GDM1 (cell line): ENCODE data around the gene SNRPB2.

Source experiments
- DNase-seq: peaks from one replicate; lab custom pipeline; 2025; lab: John Stamatoyannopoulos, UW

Gene SNRPB2

DNA sequence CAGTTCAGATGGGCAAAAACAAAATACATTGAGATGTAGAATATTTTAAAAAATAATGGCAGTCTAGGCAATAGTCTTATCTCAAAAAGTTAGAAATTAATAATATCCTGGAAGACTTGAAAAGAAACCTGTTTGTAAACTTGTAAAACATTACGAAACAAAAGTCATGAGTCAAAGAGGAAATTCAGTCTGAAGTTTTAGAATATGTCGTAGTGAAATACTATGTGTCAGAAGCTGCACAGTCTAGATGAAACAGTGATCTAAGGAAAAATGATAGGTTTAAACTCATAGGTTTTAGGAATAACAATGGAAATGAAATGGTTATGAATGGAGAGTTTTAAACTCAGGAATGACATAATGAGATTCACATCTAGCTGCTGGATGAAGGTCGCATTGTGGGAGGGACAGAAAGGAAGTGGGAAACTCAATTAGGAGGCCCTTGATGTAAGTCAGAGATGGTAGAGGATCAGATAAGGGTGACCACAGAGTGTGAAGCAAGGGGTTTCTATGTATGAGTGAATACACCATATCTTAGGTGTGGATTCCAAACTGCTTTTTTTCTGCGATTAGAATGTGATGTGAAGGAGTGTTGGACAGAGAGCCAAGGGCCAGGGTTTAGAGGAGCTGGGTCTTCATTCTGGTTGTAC is 2.8 kb downstream of the SNRPB2 start:
- no peak for DNase-seq

DNA sequence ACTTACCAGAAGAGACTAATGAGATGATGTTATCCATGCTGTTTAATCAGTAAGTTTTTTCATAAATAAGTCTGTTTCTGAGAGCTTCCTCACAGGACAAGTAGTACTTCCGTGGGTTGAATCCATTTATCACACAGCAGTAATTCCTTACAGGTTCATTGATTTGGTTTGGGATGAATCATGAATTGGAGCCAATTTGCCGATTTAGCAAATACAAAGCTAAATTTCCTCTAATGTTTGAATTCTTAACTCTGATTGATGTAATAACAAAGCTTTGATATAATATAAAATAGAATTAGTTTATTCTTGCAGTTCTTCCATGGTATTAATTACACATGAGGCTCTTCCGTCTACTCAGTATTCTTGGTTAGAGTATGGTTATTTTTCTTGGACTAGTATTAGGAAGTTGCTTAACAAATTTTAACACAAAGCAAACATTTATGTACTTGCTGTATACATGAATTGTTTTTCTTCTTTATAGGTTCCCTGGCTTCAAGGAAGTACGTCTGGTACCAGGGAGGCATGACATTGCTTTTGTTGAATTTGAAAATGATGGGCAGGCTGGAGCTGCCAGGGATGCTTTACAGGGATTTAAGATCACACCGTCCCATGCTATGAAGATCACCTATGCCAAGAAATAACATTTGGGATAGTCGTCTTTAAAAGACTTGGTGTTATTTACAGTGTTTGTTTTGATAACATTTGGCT is 10.7 kb downstream of the SNRPB2 start:
- DNase-seq: no peak

DNA sequence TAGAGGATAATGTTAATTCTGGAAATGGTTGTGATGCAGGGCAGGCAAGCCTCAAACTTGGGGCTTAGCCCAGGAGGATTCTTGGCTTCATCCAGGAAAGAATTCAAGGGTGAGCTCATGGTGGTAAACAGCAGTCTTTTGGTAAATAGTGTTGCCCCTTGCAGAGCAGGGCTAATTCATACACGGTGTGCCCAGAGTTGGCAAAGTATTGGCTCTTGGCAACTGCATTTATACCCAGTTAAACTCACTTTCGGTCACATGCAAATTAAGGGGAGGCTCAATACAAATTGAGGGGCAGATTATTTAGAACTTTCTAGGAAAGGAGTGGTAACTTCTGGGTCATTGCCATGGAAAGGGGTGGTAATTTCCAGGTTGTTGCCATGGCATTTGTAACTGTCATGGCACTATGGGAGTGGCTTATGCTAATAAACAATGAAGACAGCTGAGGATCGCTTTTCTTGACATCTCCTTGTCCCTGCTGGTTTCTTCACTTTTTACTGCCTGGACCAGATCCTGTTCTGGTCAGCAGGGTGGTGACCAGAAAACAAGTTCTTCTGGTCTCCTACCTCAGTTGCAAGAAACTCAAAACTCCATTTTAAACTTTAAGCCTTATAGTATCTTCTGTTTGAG is 14.5 kb downstream of the SNRPB2 start:
- no peak for DNase-seq

DNA sequence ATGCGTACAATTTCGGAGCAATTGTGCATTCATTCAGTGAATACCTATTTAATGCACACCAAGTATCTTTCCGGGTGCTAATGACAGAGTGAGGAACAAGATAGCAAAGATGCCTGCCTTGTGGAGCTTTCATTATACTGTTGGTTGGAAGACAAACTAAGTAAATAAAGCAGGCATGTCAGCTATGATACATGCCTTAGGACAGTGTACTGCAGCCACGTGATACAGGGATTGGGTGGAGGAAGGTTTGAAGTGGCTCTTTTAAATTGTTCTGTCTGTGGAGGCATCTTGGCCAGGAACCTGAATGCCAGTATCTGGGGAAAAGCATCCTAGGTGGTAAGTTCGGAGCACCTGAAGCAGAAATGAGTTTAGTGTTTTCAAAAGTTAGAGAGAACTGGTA is 15.4 kb downstream of the SNRPB2 start:
- no peak for DNase-seq

DNA sequence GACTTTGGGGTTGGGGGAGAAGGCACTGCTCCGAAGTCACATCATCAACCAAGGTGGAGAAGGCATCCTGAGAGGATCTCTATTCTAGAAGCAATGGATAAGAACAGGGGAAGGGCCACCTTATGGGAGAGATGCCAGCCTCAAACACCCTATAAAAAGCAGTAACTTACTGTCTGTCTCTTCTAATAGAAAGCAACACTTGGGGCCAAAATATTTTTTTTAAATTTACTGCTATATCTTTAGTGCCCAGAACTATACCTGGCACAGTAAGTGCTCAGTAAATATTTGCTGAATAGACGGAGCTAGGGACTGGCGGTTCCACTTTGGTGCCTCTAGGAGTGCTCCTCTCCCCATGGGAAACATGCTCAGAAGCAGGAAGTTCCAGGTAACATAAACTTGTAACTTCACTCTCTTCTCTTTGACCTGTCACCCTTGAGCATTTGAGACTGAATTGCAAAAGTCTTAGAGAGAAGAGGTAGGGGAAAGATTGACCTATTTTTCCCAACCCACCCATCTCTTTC is 17.5 kb downstream of the SNRPB2 start:
- DNase-seq: no peak

DNA sequence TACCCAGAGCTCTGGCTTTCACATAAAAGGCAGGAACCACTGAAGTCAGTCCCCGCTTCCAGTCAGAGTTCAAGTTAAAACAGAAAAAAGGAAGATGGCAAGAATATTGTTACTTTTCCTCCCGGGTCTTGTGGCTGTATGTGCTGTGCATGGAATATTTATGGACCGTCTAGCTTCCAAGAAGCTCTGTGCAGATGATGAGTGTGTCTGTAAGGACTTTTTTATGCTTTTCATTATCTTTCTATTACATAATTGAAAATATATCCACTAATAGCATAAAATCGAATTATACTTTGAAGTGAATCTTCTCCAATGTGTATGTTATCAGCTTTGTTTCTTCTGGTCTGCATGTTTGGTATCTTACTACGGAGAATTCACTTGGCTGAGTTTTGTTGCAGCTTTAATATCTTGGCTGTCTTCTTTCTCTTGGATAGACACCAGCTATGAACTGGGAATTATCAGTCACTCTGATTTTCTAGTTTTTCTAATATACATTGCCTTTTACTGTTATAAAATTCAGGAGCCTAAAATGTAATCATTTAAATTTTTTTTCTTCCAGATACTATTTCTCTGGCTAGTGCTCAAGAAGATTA is 18.6 kb downstream of the SNRPB2 start, which contains the start of gene OTOR:
Gene OTOR (plus strand): TSS at position 51 of the 593 bp plus-strand sequence. CDS start 44 bp downstream, at position 95.
- no peak for DNase-seq

DNA sequence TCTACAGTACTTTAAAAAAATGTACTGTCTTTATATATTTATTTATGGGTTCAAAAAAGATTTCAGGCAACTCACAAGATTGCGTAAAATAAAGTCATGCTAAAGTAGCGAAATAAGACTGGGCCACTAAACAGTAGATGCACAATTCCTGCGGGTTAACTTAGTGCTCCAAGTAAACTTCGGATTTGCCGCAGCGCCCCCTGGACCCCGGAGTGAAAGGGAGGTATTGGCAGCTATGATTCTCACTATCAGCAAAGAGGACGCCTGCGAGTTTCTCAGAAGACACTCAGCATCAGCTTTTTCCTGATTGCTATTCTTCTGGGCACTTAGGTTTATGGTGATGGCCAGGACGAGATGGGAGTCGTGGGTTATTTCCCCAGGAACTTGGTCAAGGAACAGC is 19.7 kb downstream of the SNRPB2 start:
- no peak for DNase-seq

DNA sequence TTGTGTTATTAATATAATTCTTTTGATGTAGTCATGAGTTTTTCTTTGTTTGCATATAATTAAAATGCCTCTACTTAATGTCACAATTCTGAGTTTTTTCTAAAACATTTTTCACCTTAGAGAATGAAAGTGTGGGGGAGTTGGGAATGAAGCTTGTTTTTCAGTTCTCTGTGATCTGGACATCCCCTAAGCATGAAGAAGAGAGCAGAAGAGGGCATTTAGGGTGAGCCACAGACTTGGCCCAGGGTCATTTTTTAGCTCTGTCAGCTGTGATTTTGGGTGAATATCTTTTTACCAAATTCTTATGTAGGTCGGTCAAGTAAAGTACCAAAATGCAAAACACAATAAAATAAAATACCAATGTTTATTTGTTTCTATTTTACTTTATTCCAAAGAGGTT is 22.3 kb downstream of the SNRPB2 start:
- no peak for DNase-seq

DNA sequence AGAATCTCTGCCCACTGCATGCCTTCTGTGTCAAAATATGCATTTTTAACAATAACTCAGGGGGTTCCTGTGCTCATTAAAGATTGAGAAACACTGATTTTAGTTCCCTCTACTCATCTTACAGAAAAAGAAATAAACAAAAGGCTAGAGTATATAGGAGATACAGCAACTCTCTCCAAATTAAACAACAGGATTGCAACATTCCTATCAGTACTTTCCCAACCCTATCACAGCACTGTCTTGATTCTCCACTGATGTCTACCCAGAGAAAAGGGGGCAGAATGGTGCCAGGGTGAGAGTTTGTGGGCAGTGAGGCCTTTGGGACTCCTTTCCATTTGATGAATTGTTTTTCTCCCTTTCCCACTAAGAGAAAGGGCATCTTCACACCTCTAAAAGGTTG is 23.1 kb downstream of the SNRPB2 start:
- no peak for DNase-seq

DNA sequence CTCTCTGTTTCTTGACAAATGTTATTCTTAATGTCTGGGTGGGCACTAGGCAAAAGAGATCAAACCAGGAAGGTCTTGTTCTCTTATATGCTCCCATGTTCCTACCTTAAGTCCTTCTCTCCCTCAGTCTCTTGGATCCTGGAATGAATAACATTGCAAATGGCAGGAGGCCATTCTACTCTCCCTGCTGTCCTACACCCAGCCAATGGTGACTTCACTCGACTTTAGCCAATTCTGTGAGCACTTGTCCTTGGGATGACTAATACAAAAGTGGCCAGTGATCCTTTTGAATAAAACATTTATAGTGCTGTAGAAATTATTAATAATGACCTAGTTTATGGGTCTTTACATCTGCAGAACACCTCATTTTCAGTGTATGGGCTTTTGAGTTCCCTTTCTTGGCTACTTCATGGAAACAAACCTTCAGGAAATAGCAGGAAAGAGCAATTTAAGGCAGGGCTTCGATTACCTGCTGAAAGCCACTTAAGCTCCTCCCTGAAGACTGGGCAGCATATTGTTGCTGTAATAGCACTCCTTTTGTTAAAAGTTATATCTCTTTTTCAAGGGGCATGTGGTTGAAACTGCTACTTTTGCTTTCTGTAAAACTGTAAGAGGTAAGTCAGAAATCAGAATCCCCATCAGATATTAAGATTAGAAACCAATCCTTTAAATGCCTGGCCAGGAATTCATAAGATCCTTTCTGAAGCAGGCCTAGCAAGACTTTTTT is 28.8 kb downstream of the SNRPB2 start:
- DNase-seq: no peak

DNA sequence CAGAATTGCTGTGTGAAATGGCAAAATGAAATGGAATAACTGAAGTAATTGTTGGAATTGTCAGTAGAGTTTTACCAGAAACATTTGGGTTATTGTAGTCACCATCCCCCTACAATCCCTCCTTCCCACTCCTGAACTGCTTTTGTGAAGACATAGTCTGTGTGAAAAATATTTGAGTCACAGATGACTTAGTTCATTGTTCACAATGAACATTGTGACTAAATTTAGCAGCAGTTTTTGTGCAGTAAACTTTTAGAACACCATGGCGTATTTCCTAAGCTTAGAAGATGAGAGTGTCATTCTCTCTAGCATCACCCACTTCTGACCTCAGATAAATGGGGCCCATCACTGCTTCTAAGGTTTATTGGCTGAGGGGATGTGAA is 29.3 kb downstream of the SNRPB2 start:
- no peak for DNase-seq

DNA sequence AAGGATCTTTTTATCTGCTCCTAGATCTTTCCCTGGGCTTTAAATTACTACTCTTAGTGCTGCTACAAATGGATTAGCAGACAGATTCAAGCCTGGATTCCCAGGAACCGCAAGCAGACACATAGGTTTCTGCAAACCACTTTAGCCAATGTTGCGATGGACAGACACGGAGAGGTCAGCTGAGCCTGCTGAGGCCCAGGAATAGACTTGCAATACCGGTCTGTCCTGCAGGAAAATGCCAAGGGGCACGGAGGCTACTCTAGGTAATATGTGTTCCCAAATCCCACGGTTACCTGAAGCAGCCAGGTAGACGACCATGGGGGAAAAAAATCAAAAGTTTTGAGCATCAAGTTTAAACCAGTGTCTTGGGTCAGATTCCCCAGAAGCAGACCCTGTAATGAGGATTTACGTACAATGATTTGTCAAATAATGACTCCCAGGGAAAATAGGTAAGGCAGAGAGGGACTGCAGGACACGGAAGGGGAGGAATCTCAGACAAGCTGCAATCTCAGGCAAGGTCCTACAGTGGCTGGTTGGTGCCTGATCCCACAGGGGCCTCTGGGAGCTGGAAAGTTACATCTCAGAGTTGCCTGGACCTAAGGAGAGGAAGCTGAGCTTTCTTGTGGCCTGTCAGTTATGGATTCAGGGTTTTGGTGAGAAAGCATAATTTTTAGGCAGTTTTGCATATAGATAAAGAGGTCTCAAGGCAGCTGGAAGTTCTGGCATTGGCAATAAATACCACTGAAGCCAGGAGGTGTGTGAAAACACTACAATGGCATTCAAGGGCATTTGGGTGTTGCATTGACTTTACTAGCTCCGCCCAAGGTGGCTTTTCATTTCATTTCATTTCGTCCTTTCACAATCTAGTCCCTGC is 30.8 kb downstream of the SNRPB2 start:
- DNase-seq: no peak

DNA sequence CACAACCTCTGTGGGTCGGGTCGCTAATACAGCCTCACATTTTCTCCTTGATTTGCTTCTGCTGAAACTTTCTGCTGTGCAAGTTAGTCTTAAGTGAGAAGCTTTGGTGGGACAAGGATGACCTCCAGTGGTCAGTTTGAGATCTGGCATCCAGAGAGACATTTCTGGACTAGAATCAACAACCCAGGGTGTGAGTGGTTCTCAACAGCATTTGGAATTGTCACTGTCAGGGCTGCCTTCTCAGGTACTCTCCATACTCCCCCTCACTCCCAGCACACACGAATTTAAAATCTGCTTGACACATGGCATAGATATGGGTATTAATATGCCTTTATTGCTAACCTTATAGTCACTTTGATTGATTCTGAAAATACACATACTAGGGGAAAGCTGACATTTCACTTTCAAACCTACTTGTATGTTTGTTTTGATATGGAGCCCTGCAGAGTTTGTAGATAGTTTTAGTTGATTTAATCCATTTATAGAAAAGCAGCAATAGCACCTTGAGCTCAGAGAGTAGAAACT is 31.5 kb downstream of the SNRPB2 start:
- DNase-seq: peak; percentile 8

DNA sequence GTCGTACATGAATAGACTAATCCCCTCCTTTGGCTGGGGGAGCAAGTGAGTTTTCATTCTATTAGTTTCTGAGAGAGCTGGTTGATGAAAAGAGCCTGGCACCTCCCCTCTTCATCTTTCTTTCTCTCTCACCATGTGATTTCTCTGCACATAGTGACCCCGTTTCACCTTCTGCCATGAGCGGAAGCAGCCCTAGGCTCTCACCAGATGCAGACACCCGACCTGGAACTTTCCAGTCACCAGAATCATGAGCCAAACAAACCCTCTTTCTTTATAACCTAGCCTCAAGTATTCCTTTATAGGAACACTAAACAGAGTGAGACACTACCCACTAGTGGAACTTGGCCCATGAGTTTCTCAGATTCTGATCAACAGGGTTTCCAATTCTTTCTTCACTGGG is 34.7 kb downstream of the SNRPB2 start:
- no peak for DNase-seq

DNA sequence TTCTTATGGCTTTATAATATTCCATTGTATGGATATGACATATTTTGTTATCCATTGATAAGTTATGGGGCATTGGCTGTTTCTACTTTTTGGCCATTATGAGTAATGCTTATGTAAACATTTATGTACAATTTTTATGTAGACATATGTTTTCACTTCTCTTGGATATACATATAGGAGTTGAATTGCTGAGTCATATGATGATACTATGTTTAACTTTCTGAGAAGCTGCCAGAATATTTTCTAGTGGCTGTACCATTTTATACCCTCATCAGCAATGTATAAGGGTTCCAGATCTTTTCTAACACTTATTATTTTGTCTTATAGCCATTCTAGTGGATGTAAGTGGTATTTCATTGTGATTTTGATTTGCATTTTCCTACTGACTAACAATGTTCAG is 41.4 kb downstream of the SNRPB2 start:
- DNase-seq: no peak

DNA sequence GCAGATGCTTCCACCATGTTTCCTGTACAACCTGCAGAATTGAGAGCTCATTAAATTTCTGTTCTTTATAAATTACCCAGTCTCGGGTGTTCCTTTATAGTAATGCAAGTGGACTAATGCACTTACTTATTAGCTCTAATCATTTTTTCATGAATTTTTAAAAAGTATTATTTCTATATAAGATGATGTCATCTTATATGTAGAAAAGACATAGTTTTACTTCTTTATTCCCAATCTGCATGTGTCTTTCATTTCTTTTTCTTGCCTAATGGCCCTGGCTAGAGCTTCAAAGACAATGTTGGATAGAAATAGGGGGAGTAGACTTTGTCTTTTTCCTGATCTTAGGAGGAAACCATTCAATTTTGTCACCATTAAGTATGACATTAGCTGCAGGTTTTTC is 46.1 kb downstream of the SNRPB2 start:
- no peak for DNase-seq

DNA sequence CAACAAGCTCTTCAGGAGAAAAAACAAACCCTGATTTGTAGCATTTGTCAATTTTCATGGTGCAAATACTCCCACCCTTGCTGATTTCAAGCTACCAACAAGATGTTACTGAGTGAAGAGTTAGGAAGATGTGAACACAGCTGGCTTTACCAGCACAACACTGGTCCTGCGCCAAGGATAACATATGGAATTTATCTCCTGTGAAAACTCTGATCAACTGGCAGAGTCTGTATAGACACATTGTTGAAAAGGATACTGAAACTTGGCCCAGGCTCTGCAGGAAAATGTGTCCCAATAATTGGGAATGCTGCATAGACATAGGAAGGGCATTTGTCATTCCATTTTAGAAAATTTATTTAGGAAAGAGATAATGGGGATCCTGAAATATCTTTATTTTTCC is 47.3 kb downstream of the SNRPB2 start:
- no peak for DNase-seq

DNA sequence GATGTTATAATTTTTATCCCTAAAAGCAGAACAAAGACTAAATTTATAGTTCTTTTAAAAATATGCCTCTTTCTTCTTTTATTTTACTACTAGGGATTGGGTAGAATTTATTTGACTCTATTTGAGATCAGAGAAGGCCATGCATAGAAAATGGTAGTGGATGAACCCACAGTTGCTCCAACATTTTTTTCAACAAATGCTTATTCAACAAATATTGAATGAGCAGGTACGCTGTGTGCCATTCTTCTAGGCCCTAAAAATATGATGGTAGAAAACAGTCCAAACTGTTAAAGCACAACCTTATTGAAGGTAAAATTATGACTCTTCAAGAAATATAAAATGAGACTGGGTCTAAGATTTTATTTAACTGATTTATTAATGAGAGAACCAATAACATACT is 48.3 kb downstream of the SNRPB2 start:
- no peak for DNase-seq

DNA sequence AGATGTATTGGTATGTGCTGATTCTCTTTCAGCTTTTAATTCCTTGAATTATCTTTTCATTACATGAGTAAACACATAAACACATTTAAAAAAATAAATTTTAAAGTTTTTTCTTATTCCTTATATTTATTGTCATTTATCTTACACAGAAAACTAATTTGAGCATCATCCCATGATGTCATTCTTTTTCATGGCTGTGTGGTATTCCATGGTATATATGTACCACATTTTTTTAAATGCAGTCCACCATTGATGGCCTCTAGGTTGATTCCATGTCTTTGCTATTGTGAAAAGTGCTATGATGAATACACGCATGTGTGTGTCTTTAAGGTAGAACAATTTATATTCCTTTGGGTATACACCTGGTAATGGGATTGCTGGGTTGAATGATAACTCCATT is 51.7 kb downstream of the SNRPB2 start:
- no peak for DNase-seq

DNA sequence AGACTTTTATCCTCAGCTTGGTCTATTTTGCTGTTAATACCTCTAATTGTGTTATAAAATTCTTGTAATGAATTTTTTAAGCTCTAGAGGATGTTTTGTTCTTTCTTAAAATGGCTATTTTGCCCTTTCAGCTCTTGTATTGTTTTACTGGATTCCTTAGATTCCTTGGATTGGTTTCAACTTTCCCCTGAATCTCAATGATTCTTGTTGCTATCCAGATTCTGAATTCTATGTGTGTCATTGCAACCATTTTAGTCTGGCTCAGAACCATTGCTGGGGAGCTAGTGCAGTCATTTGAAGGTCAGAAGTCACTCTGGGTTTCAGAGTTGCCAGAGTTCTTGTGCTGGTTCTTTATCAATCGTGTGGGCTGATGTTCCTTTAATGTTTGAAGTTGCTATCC is 55.4 kb downstream of the SNRPB2 start:
- no peak for DNase-seq
